ENCODE measurements around the gene SEMA3B.

The SEMA3B gene

DNA sequence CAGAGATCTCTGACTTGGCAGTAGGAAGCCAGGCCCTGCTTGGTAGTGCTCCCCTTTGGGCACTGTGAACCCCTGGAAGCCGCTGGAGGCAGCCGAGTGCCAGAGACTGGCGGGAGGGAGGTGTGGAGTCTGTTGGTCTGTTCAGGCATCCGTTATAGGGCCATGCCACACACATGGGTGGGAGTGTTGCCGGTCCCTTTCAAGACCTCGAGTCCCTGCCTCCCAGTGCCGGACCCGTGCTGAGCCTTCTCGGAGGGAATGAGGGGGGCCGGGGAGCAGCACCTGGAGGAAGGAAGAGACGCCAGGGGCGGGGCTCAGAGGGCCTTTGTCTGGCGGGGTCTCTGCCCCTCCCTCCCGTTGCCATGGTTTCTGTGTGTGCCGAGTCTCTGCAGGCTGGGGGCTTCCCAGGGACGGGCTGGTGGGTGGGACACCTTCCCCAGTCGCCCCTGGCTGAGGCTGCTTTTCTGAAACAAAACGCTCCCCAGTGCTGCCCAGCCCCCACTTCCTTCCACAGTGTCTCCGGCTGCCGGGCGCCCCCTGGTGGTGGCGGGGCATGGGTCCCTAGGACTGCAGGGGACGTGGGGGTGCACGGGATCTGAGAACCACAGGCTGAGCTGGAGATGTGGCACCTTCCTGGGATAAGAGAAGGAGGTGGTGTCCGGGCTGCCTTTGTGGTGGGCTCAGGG lies 23.0 kb upstream of the SEMA3B start:
- Mint-ChIP-seq H3K27ac (peak overlapping the region; percentile 96), H3K4me1 (peaks cover 80% of the 10 kb centered on the region), H3K4me3 (peak overlapping the region; percentile 85), H3K27me3 (no peaks in the 10 kb centered on the region), H3K36me3 (no peaks in the 10 kb centered on the region), H3K9me3 (no peaks in the 10 kb centered on the region)

DNA sequence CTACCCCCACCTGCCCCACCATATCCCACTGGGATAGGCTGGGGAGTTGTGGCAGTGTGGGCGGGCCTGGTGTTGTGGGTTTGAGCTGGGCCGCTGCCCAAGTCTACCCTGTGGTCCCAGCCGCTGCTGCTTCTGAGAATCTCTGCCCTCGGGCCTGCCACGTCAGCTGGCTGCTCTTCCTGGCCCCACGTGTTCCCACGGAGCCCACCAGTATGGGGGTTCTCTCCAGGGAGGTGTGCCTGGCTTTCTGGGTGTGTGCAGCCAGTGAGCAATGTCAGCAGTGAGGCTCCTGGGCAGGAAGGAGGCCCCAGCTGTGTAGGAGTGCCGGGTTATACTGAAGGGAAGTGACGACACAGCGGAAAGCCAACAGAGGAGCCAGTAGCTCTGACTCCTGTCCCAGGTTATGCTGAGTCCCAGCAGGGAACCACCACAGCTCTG lies 22.4 kb upstream of the SEMA3B start:
- Mint-ChIP-seq H3K27me3 (no peaks in the 10 kb centered on the region), H3K4me1 (peaks cover 81% of the 10 kb centered on the region), H3K4me3 (peak overlapping the region; percentile 85), H3K27ac (peak overlapping the region; percentile 96), H3K9me3 (no peaks in the 10 kb centered on the region), H3K36me3 (no peaks in the 10 kb centered on the region)

DNA sequence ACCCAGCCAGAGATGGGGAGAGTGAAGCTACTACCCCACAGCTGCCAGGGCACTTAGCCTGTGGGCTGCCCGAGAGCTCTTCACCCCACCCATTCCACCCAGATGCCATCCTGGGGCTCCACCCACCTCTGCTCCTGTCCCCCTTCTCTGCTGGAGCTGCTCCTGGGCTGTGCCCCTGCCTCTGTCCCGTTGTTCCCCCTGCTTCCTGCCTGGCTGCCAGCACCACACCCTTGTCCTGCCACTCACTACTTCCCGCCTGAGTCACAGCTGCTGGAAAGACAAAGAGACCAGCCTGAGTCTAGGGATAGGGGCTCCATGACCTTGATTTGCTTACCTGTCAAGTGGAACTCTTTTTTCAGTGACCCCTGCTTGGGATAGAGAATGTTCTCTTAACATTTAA lies 20.6 kb upstream of the SEMA3B start:
- Mint-ChIP-seq H3K4me1 (peaks cover 65% of the 10 kb centered on the region), H3K4me3 (peak overlapping the region; percentile 26), H3K36me3 (no peaks in the 10 kb centered on the region), H3K9me3 (no peaks in the 10 kb centered on the region), H3K27me3 (no peaks in the 10 kb centered on the region), H3K27ac (peak overlapping the region; percentile 86)

DNA sequence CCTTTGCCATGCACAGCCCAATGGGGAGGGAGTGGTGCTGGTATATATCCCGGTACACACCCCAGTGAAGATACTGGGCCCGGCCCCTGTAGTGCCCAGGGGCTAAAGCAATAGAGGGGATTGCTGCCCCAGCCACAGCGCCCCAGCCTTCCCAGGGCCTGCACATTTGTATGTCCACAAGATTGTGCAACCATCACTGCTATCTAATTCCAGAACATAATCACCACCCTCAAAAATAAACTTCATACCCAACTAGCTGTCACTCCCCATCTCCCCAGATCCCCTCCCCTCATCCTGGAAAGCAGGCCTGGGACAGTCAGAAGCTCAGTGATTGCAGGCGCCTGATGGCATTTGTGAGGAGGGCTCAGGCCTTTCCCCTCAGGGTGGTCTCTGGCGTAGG lies 19.5 kb upstream of the SEMA3B start:
- Mint-ChIP-seq H3K27me3 (no peaks in the 10 kb centered on the region), H3K9me3 (no peaks in the 10 kb centered on the region), H3K4me1 (peaks cover 60% of the 10 kb centered on the region), H3K4me3 (no peak overlapping the region), H3K36me3 (no peaks in the 10 kb centered on the region), H3K27ac (peak overlapping the region; percentile 23)

DNA sequence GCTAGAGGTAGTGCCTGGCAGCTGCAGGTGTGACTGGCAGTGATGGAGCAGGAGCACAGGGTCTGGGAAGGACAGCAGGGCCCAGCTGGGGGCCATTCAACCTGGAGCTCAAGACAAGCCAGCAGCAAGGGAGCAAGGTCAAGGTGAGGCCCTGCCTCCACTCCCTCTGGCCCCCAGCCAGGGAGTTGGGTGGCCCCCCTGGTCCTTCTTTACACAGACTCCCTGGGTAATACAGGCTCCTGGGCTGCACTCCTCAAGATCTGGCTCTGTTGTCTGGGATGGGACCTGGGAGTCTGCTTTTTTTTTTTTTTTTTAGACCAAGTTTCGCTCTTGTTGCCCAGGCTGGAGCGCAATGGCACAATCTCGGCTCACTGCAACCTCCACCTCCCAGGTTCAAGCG lies 18.4 kb upstream of the SEMA3B start:
- peak overlapping the region; percentile 47 for H3K27ac Mint-ChIP-seq
- peaks cover 52% of the 10 kb centered on the region for H3K4me1 Mint-ChIP-seq
- no peak overlapping the region for H3K4me3 Mint-ChIP-seq
- H3K36me3 Mint-ChIP-seq = no peaks in the 10 kb centered on the region
- H3K9me3 Mint-ChIP-seq = no peaks in the 10 kb centered on the region
- no peaks in the 10 kb centered on the region for H3K27me3 Mint-ChIP-seq

DNA sequence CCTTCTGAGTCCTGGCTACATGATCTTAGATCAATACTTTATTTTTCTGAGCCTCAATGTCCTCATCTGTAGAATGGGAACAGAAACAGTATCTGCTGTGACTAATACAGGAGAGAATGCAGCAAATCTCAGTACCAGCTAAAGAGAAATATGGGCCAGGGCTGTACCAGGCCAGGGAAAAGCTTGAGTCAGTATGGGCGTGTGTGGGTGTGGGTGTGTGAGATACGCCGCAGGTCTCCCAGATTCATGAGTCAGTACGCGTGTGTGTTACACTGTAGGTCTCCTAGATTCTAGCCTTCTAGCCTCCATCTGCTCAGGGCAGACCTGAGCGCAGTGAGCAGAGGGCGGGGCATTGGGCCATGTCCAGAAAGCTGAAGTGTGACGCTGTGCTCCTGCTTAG lies 17.7 kb upstream of the SEMA3B start:
- no peaks in the 10 kb centered on the region for H3K9me3 Mint-ChIP-seq
- no peak overlapping the region for H3K4me3 Mint-ChIP-seq
- H3K4me1 Mint-ChIP-seq = peaks cover 45% of the 10 kb centered on the region
- peak overlapping the region; percentile 84 for H3K27ac Mint-ChIP-seq
- no peaks in the 10 kb centered on the region for H3K36me3 Mint-ChIP-seq
- H3K27me3 Mint-ChIP-seq = no peaks in the 10 kb centered on the region

DNA sequence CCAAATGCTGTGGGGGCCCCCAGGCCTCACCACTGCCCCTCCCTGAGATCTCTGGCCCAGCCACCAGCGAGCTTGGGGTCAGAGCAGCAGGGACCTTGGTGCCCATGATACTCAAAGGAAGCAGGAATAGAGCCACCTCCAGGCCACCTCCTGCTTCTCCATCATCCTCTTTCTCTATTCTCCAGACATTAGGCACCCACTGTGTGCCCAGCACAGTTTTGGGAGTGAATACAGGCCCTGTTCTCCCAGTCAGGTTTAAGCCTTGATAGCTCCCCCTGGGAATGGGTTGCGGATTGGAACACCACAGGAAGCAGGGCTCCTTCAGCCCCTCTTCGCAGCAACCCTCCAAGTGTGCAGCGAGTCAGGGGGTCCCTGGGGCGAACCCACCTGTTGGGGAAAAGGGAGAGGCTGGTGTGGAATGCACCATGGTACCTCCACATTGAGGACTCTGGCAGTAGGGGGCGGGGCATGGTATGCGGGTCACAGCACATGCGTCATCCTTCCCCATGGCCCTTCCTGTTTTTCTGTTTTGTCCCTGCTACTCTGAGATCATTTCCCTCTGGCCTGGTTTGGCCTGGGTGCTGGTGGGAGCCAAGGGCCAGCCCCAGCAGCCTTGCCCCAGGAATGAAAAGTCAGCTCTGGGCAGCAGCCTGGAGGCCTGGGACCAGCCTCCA lies 14.2 kb upstream of the SEMA3B start:
- Mint-ChIP-seq H3K27ac (no peak overlapping the region), H3K27me3 (no peaks in the 10 kb centered on the region), H3K4me3 (no peak overlapping the region), H3K36me3 (peaks cover 2% of the 10 kb centered on the region), H3K4me1 (peaks cover 22% of the 10 kb centered on the region), H3K9me3 (no peaks in the 10 kb centered on the region)

DNA sequence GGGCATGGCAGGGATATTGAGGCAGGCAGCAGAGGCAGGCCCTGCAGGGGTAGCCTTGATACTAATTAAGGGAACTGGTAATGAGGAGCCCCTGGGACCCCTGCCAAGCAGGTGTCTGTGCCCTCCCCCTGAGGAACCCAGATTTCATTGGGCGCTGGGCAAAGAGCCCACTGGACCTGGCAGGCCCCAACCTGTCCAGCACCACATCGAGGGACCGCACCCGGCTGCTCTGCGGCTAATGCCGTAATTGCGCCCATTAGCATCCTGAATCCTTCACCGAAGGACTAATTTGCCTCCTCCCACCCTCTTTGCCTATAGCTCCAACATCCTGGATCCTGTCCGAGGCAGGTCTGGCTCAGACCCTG lies 13.7 kb upstream of the SEMA3B start:
- H3K27ac Mint-ChIP-seq = no peak overlapping the region
- no peak overlapping the region for H3K4me3 Mint-ChIP-seq
- H3K36me3 Mint-ChIP-seq = peaks cover 2% of the 10 kb centered on the region
- peaks cover 19% of the 10 kb centered on the region for H3K4me1 Mint-ChIP-seq
- H3K27me3 Mint-ChIP-seq = no peaks in the 10 kb centered on the region
- no peaks in the 10 kb centered on the region for H3K9me3 Mint-ChIP-seq

DNA sequence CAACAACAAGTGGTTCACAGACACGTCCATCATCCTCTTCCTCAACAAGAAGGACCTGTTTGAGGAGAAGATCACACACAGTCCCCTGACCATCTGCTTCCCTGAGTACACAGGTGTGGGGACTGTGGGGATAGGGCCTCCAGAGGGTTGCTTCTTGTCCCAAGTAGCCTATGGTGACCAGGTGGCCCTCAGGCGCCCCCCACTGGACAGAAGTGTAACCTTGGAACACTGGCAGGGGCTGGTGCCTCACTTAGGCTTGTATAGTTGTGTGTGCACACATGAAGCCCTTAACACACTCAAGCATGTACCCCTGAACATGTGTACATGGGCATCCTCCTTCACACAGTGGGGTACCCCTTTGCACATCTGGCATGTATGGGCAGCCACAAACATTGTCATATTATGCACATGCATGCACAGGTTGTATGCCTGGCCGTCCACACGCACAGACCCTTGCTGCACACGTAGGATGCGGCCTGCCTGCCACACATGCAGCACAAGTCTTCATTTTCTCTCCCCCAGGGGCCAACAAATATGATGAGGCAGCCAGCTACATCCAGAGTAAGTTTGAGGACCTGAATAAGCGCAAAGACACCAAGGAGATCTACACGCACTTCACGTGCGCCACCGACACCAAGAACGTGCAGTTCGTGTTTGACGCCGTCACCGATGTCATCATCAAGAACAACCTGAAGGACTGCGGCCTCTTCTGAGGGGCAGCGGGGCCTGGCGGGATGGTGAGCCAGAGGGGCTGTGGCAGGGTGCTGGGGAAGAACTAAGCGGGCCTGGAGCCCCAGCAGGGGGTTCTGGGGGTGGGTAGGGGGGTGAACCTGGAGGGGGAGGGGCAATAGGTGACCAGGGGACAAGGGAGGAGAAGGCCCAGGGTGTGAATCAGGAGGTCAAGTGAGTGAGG lies 11.7 kb upstream of the SEMA3B start:
- Mint-ChIP-seq H3K27ac (no peak overlapping the region), H3K36me3 (peaks cover 2% of the 10 kb centered on the region), H3K4me3 (no peak overlapping the region), H3K27me3 (no peaks in the 10 kb centered on the region), H3K4me1 (peaks cover 8% of the 10 kb centered on the region), H3K9me3 (no peaks in the 10 kb centered on the region)

DNA sequence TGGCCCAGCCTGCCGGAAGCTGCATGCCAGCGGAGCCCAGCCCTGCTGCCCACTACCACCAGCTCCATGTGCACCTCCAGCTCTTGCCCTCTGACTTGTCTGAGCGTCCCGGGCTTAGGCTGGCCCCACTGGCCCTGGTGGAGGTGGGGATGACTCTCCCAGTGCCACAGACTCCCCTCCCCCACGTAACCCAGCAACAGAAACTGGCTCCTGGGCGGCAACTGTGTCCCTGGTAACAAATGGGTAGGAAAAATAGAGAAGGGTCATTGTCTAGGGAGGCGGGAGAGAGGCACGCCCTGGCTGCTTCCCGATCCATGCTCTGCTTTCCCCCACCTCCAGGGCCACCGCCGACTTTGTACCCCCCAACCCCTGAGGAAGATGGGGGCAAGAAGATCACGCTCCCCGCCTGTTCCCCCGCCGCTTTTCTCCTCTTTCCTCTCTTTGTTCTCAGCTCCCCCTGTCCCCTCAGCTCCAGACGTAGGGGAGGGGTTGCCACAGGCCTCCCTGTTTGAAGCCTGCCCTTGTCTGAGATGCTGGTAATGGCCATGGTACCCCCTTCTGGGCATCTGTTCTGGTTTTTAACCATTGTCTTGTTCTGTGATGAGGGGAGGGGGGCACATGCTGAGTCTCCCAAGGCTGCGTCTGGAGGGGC lies 10.8 kb upstream of the SEMA3B start:
- H3K4me1 Mint-ChIP-seq = peaks cover 8% of the 10 kb centered on the region
- H3K27ac Mint-ChIP-seq = no peak overlapping the region
- H3K4me3 Mint-ChIP-seq = no peak overlapping the region
- no peaks in the 10 kb centered on the region for H3K9me3 Mint-ChIP-seq
- no peaks in the 10 kb centered on the region for H3K27me3 Mint-ChIP-seq
- H3K36me3 Mint-ChIP-seq = peaks cover 2% of the 10 kb centered on the region

DNA sequence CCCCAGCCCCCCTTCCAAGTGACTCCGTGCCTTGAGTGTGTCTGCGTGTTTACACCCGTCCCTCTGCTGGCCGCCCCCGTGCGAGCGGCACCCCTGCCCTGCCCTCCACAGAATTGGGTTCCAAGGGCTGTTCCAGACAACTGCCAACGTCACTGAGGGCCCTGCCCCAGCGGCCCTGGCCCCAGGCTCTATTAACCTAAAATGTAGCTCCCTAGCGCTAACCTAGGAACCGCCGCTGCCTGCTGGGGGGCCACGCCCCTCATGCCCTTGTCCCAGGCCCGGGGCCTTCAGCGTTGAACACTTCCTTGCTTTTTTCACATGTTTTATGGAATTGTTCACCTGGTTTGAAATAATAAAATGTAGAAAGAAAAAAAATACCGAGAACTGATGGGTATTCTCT lies 10.0 kb upstream of the SEMA3B start:
- no peaks in the 10 kb centered on the region for H3K27me3 Mint-ChIP-seq
- peaks cover 4% of the 10 kb centered on the region for H3K4me1 Mint-ChIP-seq
- peak overlapping the region; percentile 23 for H3K27ac Mint-ChIP-seq
- no peak overlapping the region for H3K4me3 Mint-ChIP-seq
- H3K36me3 Mint-ChIP-seq = peaks cover 2% of the 10 kb centered on the region
- H3K9me3 Mint-ChIP-seq = no peaks in the 10 kb centered on the region

DNA sequence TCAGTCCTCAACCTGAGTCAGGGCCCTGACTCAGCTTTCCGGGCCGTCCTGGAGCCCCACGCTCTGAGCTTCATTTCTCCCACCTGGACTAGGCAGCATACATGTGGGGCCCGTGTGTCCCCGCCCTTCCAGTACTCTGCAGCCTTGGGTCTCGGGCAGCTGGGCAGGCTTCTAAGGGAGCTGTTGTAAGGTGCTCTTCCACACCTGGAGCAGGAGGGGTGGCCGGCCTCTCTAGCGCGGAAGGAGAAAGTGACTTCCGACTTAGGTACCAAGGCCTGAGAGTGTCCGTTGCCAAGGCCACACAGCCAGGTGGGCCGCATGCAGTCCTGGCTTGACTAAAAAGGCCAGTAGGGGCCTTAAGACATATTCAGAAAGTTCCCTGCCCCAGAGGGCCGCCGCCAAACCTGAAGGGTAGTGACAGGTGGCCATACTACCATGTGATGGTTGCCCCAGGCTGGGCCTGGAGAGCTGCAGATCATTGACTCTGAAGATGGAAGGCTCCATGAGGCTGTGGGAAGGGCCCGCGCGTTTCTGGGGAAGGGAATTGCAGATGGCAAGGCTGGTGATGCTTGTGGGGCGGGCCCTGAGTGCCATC lies 9.4 kb upstream of the SEMA3B start:
- Mint-ChIP-seq H3K9me3 (no peaks in the 10 kb centered on the region), H3K27ac (peak overlapping the region; percentile 80), H3K36me3 (peaks cover 2% of the 10 kb centered on the region), H3K27me3 (no peaks in the 10 kb centered on the region), H3K4me1 (peaks cover 4% of the 10 kb centered on the region), H3K4me3 (peak overlapping the region; percentile 73)

DNA sequence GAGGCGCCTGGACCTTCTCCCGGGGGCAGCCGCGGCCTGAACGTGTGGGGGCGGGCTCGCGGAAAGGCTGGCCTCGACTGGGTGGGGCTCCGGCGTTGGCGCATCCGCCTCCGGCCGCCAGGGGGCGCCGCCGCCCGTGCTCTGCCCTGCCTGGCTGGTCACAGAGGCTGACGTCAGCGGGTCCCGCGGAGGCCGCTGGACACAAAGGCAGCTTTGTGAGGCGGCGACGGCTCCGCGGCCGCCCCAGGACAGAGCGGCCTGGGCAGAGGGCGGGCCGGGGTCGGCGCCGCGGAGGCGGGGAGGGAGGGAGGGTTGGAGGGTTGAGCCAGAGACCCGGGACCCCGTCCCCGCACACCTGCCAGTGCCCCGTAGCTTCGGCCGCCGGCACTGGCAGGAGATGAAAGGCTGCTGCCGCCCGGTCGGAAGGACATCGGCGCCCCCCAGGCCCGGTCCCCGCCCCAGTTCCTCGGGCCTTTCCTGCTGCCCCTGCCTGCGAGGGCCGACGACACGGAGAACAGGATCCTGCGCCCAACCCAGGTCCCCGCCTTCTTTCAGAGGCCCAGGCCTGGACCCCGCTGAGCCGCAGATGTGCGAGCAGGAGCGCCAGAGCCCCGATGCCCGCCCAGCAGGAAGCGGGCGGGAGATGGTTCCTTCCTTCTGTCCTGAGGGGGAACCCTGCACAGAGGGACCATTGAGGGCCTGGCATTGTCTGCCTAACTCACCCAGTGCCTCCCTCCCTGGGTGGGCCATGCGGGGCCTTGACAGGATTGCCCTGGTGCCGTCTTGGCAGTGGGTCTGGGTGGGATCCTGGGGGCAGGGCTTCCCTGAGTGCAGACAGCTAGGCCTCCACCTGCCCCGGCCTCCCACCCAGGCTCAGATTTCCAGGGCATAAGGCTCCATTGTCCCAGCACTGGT lies 8.7 kb upstream of the SEMA3B start:
- H3K4me3 Mint-ChIP-seq = peak overlapping the region; percentile 73
- H3K36me3 Mint-ChIP-seq = peaks cover 2% of the 10 kb centered on the region
- H3K27ac Mint-ChIP-seq = no peak overlapping the region
- H3K4me1 Mint-ChIP-seq = peaks cover 4% of the 10 kb centered on the region
- no peaks in the 10 kb centered on the region for H3K9me3 Mint-ChIP-seq
- no peaks in the 10 kb centered on the region for H3K27me3 Mint-ChIP-seq

DNA sequence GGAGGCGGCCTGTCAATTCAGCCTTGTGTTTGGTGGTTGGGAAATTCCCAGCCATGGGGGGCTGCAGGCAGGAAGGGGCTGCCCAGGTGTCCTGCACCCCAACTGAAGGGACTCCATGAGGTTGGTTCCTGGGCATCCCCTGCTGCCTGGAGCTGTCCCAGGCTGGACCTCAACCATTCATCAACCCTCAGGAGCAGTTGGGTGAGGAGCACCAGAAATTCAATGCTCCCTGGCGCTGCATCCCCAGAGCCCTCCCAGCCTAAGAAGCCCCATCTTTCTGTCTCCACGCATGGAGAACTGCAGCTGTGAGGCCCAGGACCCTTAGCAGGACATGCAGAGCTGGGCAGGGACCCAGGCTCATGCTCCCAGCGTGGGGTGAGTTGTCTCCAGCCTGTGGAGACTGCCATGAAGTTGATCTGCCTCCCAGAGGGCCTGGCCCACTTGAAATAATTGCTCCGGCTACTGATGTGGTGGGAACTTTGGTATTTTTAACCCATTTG lies 8.0 kb upstream of the SEMA3B start:
- H3K9me3 Mint-ChIP-seq = no peaks in the 10 kb centered on the region
- H3K27ac Mint-ChIP-seq = no peak overlapping the region
- H3K4me3 Mint-ChIP-seq = no peak overlapping the region
- peaks cover 2% of the 10 kb centered on the region for H3K36me3 Mint-ChIP-seq
- peaks cover 4% of the 10 kb centered on the region for H3K4me1 Mint-ChIP-seq
- H3K27me3 Mint-ChIP-seq = peaks cover 3% of the 10 kb centered on the region

Measured in activated naive CD4-positive, alpha-beta T cell treated with anti-CD3 and anti-CD28 coated beads, Interleukin-2, amount 50 U/mL, for 24 hours (primary cell).